Liver (tissue), 9 donors: Measurements from ENCODE around the gene BRMS1L. TPM values are rescaled to one million over a fixed set of nuclear protein-coding genes. Genes with fewer than 3 reads are reported as not detected.

Source experiments
- DNase-seq: peaks from one replicate; pipeline ENCODE4 v3.0.0-alpha.2; 2017; ENCODE audit warnings: low spot score
- H3K27ac ChIP-seq, 2 donors: one replicate each; pipeline ENCODE4 v1.7.0; 2013; ENCODE audit warnings: inconsistent platforms in 2 of 2, low read length in 2 of 2, control low read depth in 1 of 2, low read depth in 1 of 2, mild to moderate bottlenecking in 1 of 2
- H3K27me3 ChIP-seq, 4 donors: one replicate each; pipeline versions ENCODE4 v1.6.1 to v1.7.0; 2013; ENCODE audit warnings: low read length in 3 of 4, inconsistent platforms in 1 of 4, mild to moderate bottlenecking in 1 of 4, moderate library complexity in 1 of 4; ENCODE audit not compliant: control insufficient read depth in 4 of 4, insufficient read depth in 4 of 4
- H3K36me3 ChIP-seq, 4 donors: one replicate each; pipeline versions ENCODE4 v1.6.1 to v1.7.0; 2013; ENCODE audit warnings: low read length in 3 of 4, mild to moderate bottlenecking in 3 of 4, low read depth in 1 of 4, moderate library complexity in 1 of 4; ENCODE audit not compliant: control insufficient read depth in 4 of 4, insufficient read depth in 3 of 4
- H3K4me1 ChIP-seq, 4 donors: one replicate each; pipeline versions ENCODE4 v1.6.1 to v1.7.0; 2013; ENCODE audit warnings: low read length in 3 of 4, mild to moderate bottlenecking in 3 of 4, moderate library complexity in 1 of 4; ENCODE audit not compliant: control insufficient read depth in 4 of 4, insufficient read depth in 4 of 4
- H3K4me3 ChIP-seq, 3 donors: one replicate each; pipeline versions ENCODE4 v1.6.1 to v1.7.0; 2013; ENCODE audit warnings: low read length in 3 of 3, control low read depth in 1 of 3, low read depth in 1 of 3, mild to moderate bottlenecking in 1 of 3
- H3K9ac ChIP-seq, 2 donors: one replicate each; pipeline ENCODE4 v1.7.0; 2013; ENCODE audit warnings: low read length in 2 of 2, mild to moderate bottlenecking in 2 of 2, moderate library complexity in 2 of 2, control low read depth in 1 of 2, low read depth in 1 of 2
- H3K9me3 ChIP-seq, 4 donors: one replicate each; pipeline versions ENCODE4 v1.6.1 to v1.7.0; 2013; ENCODE audit warnings: low read length in 3 of 4; ENCODE audit not compliant: control insufficient read depth in 4 of 4
- EGR1 ChIP-seq, 2 donors: IDR thresholded peaks; 2 replicates each; pipeline ENCODE4 v1.6.1; 2016 to 2018; ENCODE audit warnings: antibody characterized with exemption in 2 of 2, low read depth in 2 of 2
- FOXA1 ChIP-seq: IDR thresholded peaks from 2 replicates; pipeline ENCODE4 v1.6.1; 2016; ENCODE audit warnings: antibody characterized with exemption
- FOXA2 ChIP-seq: IDR thresholded peaks from 2 replicates; pipeline ENCODE4 v1.6.1; 2016; ENCODE audit warnings: antibody characterized with exemption
- GABPA ChIP-seq, 2 donors: IDR thresholded peaks in 1 of 2; conservative IDR thresholded peaks in 1 of 2; 2 replicates each; pipeline ENCODE4 v1.6.1; 2016; ENCODE audit warnings: antibody characterized with exemption in 2 of 2, mild to moderate bottlenecking in 1 of 2, moderate library complexity in 1 of 2
- HNF4A ChIP-seq, 2 donors: conservative IDR thresholded peaks; 2 replicates each; pipeline ENCODE4 v1.6.1; 2016; ENCODE audit warnings: antibody characterized with exemption in 2 of 2, mild to moderate bottlenecking in 2 of 2
- HNF4G ChIP-seq: IDR thresholded peaks from 2 replicates; pipeline ENCODE4 v1.6.1; 2016; ENCODE audit warnings: antibody characterized with exemption
- JUND ChIP-seq, 2 donors: IDR thresholded peaks; 2 replicates each; pipeline ENCODE4 v1.6.1; 2016; ENCODE audit warnings: antibody characterized with exemption in 2 of 2
- NR2F2 ChIP-seq: IDR thresholded peaks from 2 replicates; pipeline ENCODE4 v1.6.1; 2016; ENCODE audit warnings: antibody characterized with exemption
- RAD21 ChIP-seq, 2 donors: IDR thresholded peaks; 2 replicates each; pipeline ENCODE4 v1.6.1; 2016; ENCODE audit warnings: antibody characterized with exemption in 2 of 2, mild to moderate bottlenecking in 2 of 2
- RXRA ChIP-seq, 2 donors: IDR thresholded peaks; 2 replicates each; pipeline ENCODE4 v1.6.1; 2017 to 2018; ENCODE audit warnings: antibody characterized with exemption in 2 of 2, mild to moderate bottlenecking in 1 of 2
- SP1 ChIP-seq: IDR thresholded peaks from 2 replicates; pipeline ENCODE4 v1.6.1; 2018; ENCODE audit warnings: antibody characterized with exemption, mild to moderate bottlenecking
- TAF1 ChIP-seq: conservative IDR thresholded peaks from 2 replicates; pipeline ENCODE4 v1.6.1; 2016; ENCODE audit warnings: antibody characterized with exemption, mild to moderate bottlenecking
- YY1 ChIP-seq: IDR thresholded peaks from 2 replicates; pipeline ENCODE4 v1.6.1; 2016; ENCODE audit warnings: antibody characterized with exemption, mild to moderate bottlenecking
- ZBTB33 ChIP-seq: IDR thresholded peaks from 2 replicates; pipeline ENCODE4 v1.6.1; 2016; ENCODE audit warnings: antibody characterized with exemption
- WGBS: extraction: QIAGEN DNeasy Blood & Tissue Kit; methylation state at CpG from one replicate; pipeline ENCODE4 v1.1.7; 2013; 5-methylcytosine and 5-hydroxymethylcytosine counted together
- polyA plus RNA-seq, 2 donors: library from polyadenylated mRNA; stranded (reverse) in 1 of 2; unstranded in 1 of 2; fragments of 200-250 nt in 1 of 2; fragments of >200 nt in 1 of 2; fragmentation: Nextera tagmentation in 1 of 2; extraction: Ambion mirVana in 1 of 2; gene quantifications; one replicate each; pipeline versions ENCODE4 v1.2.1 to v1.2.3, GENCODE V29; 2013 to 2015
- total RNA-seq, 2 donors: library from RNA; depleted of rRNA; stranded (reverse); fragments of >200 nt; gene quantifications; one replicate each; pipeline ENCODE4 v1.2.3, GENCODE V29; 2014
- TF ChIP-seq, protein P1 (sequence below): IDR thresholded peaks from 2 replicates; pipeline ENCODE4 v1.6.1; 2016; ENCODE audit warnings: antibody characterized with exemption, mild to moderate bottlenecking
- TF ChIP-seq, protein P2 (sequence below): IDR thresholded peaks from 2 replicates; pipeline ENCODE4 v1.6.1; 2016; ENCODE audit warnings: antibody characterized with exemption
- TF ChIP-seq, protein P3 (sequence below): IDR thresholded peaks from 2 replicates; pipeline ENCODE4 v1.6.1; 2016; ENCODE audit warnings: antibody characterized with exemption
- TF ChIP-seq, protein P4 (sequence below): fragments of 150-350 bp; IDR thresholded peaks from 2 replicates; pipeline ENCODE4 v1.5.1; 2017; ENCODE audit warnings: improper control_type of control experiment, low read depth, low read length; ENCODE audit not compliant: missing input control
- donor health status: healthy.
- donor health status: healthy.
- donor health status: healthy.
- donor health status: healthy.
- donor health status: healthy.

Gene BRMS1L
- total and polyA plus RNA-seq, 4 donors = 2.7 to 3.7 (median 3.4) TPM

DNA sequence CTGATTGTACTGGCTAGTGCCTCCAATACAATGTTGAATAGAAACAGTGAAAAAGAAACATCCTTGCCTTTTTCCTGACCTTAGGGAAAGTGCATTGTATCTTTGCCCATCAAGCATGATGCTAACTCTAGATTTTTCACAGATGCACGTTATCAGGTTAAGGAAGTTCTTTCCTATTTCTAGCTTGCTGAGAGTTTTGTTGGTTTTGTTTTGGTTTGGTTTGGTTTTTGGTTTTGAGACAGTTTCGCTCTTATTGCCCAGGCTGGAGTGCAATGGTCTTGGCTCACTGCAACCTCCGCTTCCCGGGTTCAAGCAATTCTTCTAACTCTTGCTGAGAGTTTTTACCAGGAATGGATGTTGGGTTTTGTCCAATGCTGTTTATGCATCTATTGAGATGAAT, 89.0 kb downstream of the BRMS1L start:
- Histone ChIP-seq H3K9ac (no peak overlapping the region), H3K27ac (no peak overlapping the region), H3K4me1 (no peaks in the 10 kb centered on the region), H3K9me3 (no peaks in the 10 kb centered on the region), H3K4me3 (no peak overlapping the region), H3K36me3 (no peaks in the 10 kb centered on the region), H3K27me3 (no peaks in the 10 kb centered on the region)
- DNase-seq = no peak
- 84% methylated on average over 4 of the region's 4 CpGs for WGBS
- TF ChIP-seq FOXA1 (no peak), HNF4G (no peak), FOXA2 (no peak), EGR1 (IDR thresholded peaks at IDR 0.05; ENCODE audit: low read depth in 2 of 2) (no peak), RAD21 (IDR thresholded peaks at IDR 0.05) (no peak), JUND (IDR thresholded peaks at IDR 0.05) (no peak), ZBTB33 (no peak)
- TF ChIP-seq, protein P1, sequence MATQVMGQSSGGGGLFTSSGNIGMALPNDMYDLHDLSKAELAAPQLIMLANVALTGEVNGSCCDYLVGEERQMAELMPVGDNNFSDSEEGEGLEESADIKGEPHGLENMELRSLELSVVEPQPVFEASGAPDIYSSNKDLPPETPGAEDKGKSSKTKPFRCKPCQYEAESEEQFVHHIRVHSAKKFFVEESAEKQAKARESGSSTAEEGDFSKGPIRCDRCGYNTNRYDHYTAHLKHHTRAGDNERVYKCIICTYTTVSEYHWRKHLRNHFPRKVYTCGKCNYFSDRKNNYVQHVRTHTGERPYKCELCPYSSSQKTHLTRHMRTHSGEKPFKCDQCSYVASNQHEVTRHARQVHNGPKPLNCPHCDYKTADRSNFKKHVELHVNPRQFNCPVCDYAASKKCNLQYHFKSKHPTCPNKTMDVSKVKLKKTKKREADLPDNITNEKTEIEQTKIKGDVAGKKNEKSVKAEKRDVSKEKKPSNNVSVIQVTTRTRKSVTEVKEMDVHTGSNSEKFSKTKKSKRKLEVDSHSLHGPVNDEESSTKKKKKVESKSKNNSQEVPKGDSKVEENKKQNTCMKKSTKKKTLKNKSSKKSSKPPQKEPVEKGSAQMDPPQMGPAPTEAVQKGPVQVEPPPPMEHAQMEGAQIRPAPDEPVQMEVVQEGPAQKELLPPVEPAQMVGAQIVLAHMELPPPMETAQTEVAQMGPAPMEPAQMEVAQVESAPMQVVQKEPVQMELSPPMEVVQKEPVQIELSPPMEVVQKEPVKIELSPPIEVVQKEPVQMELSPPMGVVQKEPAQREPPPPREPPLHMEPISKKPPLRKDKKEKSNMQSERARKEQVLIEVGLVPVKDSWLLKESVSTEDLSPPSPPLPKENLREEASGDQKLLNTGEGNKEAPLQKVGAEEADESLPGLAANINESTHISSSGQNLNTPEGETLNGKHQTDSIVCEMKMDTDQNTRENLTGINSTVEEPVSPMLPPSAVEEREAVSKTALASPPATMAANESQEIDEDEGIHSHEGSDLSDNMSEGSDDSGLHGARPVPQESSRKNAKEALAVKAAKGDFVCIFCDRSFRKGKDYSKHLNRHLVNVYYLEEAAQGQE = no peak
- TF ChIP-seq, protein P2, sequence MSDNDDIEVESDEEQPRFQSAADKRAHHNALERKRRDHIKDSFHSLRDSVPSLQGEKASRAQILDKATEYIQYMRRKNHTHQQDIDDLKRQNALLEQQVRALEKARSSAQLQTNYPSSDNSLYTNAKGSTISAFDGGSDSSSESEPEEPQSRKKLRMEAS = no peak

DNA sequence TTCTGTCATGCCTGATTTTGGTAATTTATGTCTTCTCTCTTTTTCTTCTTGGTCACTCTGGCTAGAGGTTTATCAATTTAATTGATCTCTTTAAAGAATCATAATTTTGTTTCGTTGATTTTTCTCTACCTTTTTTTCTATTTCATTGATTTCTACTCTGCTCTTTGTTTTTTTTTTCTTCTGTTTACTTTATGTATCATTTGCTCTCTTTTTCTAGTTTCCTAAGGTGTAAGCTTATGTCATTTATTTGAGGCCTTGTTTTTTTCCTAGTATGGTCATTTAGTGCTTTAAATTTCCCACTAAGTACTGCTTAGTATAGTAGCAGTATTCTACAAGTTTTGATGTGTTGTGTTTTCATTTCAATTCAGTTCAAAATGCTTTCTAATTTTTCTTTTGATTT, 89.6 kb downstream of the BRMS1L start:
- H3K9me3 ChIP-seq = no peaks in the 10 kb centered on the region
- WGBS = 54% methylated on average over 1 of the region's 1 CpG

More for the DNA sequence above, 89.6 kb downstream of the BRMS1L start:
- TF ChIP-seq, protein P1 = no peak
- TF ChIP-seq TAF1 = no peak
- TF ChIP-seq, protein P3, sequence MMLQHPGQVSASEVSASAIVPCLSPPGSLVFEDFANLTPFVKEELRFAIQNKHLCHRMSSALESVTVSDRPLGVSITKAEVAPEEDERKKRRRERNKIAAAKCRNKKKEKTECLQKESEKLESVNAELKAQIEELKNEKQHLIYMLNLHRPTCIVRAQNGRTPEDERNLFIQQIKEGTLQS = no peak
- TF ChIP-seq, protein P4, sequence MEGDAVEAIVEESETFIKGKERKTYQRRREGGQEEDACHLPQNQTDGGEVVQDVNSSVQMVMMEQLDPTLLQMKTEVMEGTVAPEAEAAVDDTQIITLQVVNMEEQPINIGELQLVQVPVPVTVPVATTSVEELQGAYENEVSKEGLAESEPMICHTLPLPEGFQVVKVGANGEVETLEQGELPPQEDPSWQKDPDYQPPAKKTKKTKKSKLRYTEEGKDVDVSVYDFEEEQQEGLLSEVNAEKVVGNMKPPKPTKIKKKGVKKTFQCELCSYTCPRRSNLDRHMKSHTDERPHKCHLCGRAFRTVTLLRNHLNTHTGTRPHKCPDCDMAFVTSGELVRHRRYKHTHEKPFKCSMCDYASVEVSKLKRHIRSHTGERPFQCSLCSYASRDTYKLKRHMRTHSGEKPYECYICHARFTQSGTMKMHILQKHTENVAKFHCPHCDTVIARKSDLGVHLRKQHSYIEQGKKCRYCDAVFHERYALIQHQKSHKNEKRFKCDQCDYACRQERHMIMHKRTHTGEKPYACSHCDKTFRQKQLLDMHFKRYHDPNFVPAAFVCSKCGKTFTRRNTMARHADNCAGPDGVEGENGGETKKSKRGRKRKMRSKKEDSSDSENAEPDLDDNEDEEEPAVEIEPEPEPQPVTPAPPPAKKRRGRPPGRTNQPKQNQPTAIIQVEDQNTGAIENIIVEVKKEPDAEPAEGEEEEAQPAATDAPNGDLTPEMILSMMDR = no peak
- TF ChIP-seq FOXA2 = no peak
- no peak for TF ChIP-seq JUND (IDR thresholded peaks at IDR 0.05)
- no peak for TF ChIP-seq NR2F2
- TF ChIP-seq YY1 = no peak
- TF ChIP-seq FOXA1 = no peak
- no peak for TF ChIP-seq HNF4G
- TF ChIP-seq RAD21 (IDR thresholded peaks at IDR 0.05) = no peak
- TF ChIP-seq RXRA (IDR thresholded peaks at IDR 0.05) = no peak
- no peak for TF ChIP-seq SP1
- TF ChIP-seq EGR1 (IDR thresholded peaks at IDR 0.05; ENCODE audit: low read depth in 2 of 2) = no peak
- TF ChIP-seq ZBTB33 = no peak
- TF ChIP-seq HNF4A (conservative IDR thresholded peaks at IDR 0.05) = no peak
- no peak for TF ChIP-seq GABPA (IDR thresholded peaks at IDR 0.05 in 1 of 2, conservative IDR thresholded peaks at IDR 0.05 in 1 of 2)
- TF ChIP-seq, protein P2 = no peak
- no peaks in the 10 kb centered on the region for H3K36me3 ChIP-seq
- DNase-seq = no peak
- no peak overlapping the region for H3K4me3 ChIP-seq
- H3K27me3 ChIP-seq = no peaks in the 10 kb centered on the region
- no peaks in the 10 kb centered on the region for H3K4me1 ChIP-seq
- H3K9ac ChIP-seq = no peak overlapping the region
- no peak overlapping the region for H3K27ac ChIP-seq
